ENCODE measurements around the gene TYRO3. TPM values are rescaled to one million over a fixed set of nuclear protein-coding genes. Genes with fewer than 3 reads are reported as not detected.

Gene TYRO3
- total and polyA plus RNA-seq, 2 of the 13 experiments (the other 11 are each of a cell fraction or from before 2014, with no cell fraction given) = 24.0 to 43.6 TPM

GRCh38 chr15:41568350-41569017 lies 9.5 kb downstream of the TYRO3 start (continued):
- peak; percentile 46; the same call in 1 of the 2 replicates for TF ChIP-seq ZNF652 (CRISPR knock-in tag; IDR thresholded peaks at IDR 0.05; ENCODE audit: borderline replicate concordance, low read depth)
- peak; percentile 84; the same call in 1 of the 2 replicates for TF ChIP-seq MTERF4 (CRISPR knock-in tag; IDR thresholded peaks at IDR 0.05)
- no peak for TF ChIP-seq ZNF597 (CRISPR knock-in tag; IDR thresholded peaks at IDR 0.05)
- no peak for TF ChIP-seq ZNF562 (CRISPR knock-in tag; IDR thresholded peaks at IDR 0.05; ENCODE audit: borderline replicate concordance)
- no peak for TF ChIP-seq HNRNPH1 (optimal IDR thresholded peaks at IDR 0.05; ENCODE audit: low read depth, low read length)
- TF ChIP-seq ZNF616 (CRISPR knock-in tag; IDR thresholded peaks at IDR 0.05; ENCODE audit: low read depth) = no peak
- TF ChIP-seq IKZF4 (CRISPR knock-in tag; IDR thresholded peaks at IDR 0.05; ENCODE audit: borderline replicate concordance, low read depth, not compliant biosample characterization) = no peak
- TF ChIP-seq HNF1A (IDR thresholded peaks at IDR 0.05; ENCODE audit: low read depth) = peak; percentile 64; the same call in 1 of the 2 replicates
- peak; percentile 70; the same call in 1 of the 2 replicates for TF ChIP-seq HNF1A (CRISPR knock-in tag; IDR thresholded peaks at IDR 0.05; ENCODE audit: borderline replicate concordance)
- peak; percentile 57; the same call in 1 of the 2 replicates for TF ChIP-seq TGIF2 (CRISPR knock-in tag; IDR thresholded peaks at IDR 0.05)
- peak; percentile 85 for TF ChIP-seq RXRB (CRISPR knock-in tag; IDR thresholded peaks at IDR 0.05; ENCODE audit: borderline replicate concordance)
- TF ChIP-seq ZNF609 (CRISPR knock-in tag; IDR thresholded peaks at IDR 0.05; ENCODE audit: borderline replicate concordance) = peak; percentile 91
- TF ChIP-seq HOXA7 (CRISPR knock-in tag; IDR thresholded peaks at IDR 0.05) = no peak
- TF ChIP-seq RNF219 (CRISPR knock-in tag; IDR thresholded peaks at IDR 0.05) = no peak
- TF ChIP-seq HMGA1 (CRISPR knock-in tag; conservative IDR thresholded peaks at IDR 0.05) = no peak

Measured in HepG2 (cell line).